Body of pancreas (tissue), 4 donors: ENCODE results near the gene TGFB3. TPM values are rescaled to one million over a fixed set of nuclear protein-coding genes. Genes with fewer than 3 reads are reported as not detected.

ENCODE experiments used
- ATAC-seq: fragments of 150-250 bp; one replicate; pipeline ENCODE4 v1.9.1; 2016
- DNase-seq, 4 donors: peaks; one replicate each; pipeline ENCODE4 v3.0.0-alpha.2; 2019
- H3K27ac ChIP-seq, 4 donors: fragments of 200-600 bp; sonication (generic); 1 replicate in 3 of 4; 2 replicates in 1 of 4; pipeline versions ENCODE4 v1.5.1 to v1.6.1; 2016 to 2019; ENCODE audit warnings: mild to moderate bottlenecking in 1 of 4, mixed read lengths in 1 of 4, moderate library complexity in 1 of 4
- H3K27me3 ChIP-seq, 2 donors: fragments of 200-600 bp; sonication (generic); one replicate each; pipeline ENCODE4 v1.6.0; 2016; ENCODE audit warnings: mild to moderate bottlenecking in 1 of 2
- H3K36me3 ChIP-seq, 2 donors: fragments of 200-600 bp; sonication (generic); replicated peaks in 1 of 2; 2 replicates each; pipeline ENCODE4 v1.5.1; 2016; ENCODE audit warnings: low read depth in 2 of 2; ENCODE audit not compliant: insufficient read depth in 1 of 2
- H3K4me1 ChIP-seq: fragments of 200-600 bp; sonication (generic); one replicate; pipeline ENCODE4 v1.6.0; 2016
- H3K4me3 ChIP-seq, 2 donors: fragments of 200-600 bp; sonication (generic); 1 replicate in 1 of 2; 2 replicates in 1 of 2; pipeline ENCODE4 v1.5.1; 2016 to 2019
- H3K9me3 ChIP-seq, 3 donors: fragments of 200-600 bp; sonication (generic); 1 replicate in 2 of 3; 2 replicates in 1 of 3; pipeline ENCODE4 v1.5.1; 2016
- CTCF ChIP-seq, 7 experiments: fragments of 450-650 bp in 4 of 7; fragments of 200-600 bp in 3 of 7; sonication (generic) in 3 of 7; IDR thresholded peaks; one replicate each; pipeline ENCODE4 v1.5.1; 2016 to 2019; ENCODE audit warnings: antibody characterized with exemption in 7 of 7
- POLR2A ChIP-seq, 3 donors: fragments of 450-650 bp; IDR thresholded peaks; one replicate each; pipeline ENCODE4 v1.6.1; 2016; ENCODE audit warnings: antibody characterized with exemption in 3 of 3, mild to moderate bottlenecking in 2 of 3
- WGBS, 2 donors: methylation state at CpG; one replicate each; pipeline ENCODE4 v1.1.5; 2017; 5-methylcytosine and 5-hydroxymethylcytosine counted together
- intact Hi-C: fragments of 100-400 bp; cut with DNase I; formaldehyde crosslinking; loops from one replicate; pipeline ENCODE4 v1.15.1; 2023
- total RNA-seq, 2 donors: library from RNA; depleted of rRNA; stranded (reverse); fragments of >200 nt; gene quantifications; one replicate each; pipeline ENCODE4 v1.1.0, GENCODE V29; 2016

Gene TGFB3
- total RNA-seq, 2 donors from 2014 or later: 23.6 to 30.7 TPM

GRCh38 chr14:75989134-75989533, 7.3 kb upstream of the TGFB3 start:
- DNase-seq (peak in 2 of 4 donors; percentile 29 to 35), ATAC-seq (peak; percentile 41)
- Histone ChIP-seq H3K4me3 (no peak overlapping the region), H3K9me3 (no peaks in the 10 kb centered on the region), H3K27me3 (no peaks in the 10 kb centered on the region), H3K4me1 (peaks cover 22% of the 10 kb centered on the region), H3K36me3 (peaks cover 0 to 7% of the 10 kb centered on the region in 2 donors), H3K27ac (peak overlapping the region in 2 of 4 donors; percentile 27 to 40)
- intact Hi-C loops: no loop called here
- whole genome bisulfite sequencing, 2 donors: 83 to 89% methylated on average over 6 of the region's 6 CpGs
- TF ChIP-seq POLR2A (IDR thresholded peaks at IDR 0.05) (no peak), CTCF (IDR thresholded peaks at IDR 0.05) (no peak)

GRCh38 chr14:75987201-75987970, 5.6 kb upstream of the TGFB3 start:
- H3K4me1 ChIP-seq: peaks cover 37% of the 10 kb centered on the region
- peaks cover 0 to 5% of the 10 kb centered on the region in 2 donors for H3K36me3 ChIP-seq
- H3K27ac ChIP-seq: no peak overlapping the region
- no peaks in the 10 kb centered on the region for H3K9me3 ChIP-seq
- ATAC-seq (no peak), DNase-seq (no peak)
- H3K4me3 ChIP-seq: no peak overlapping the region
- H3K27me3 ChIP-seq: no peaks in the 10 kb centered on the region
- WGBS, 2 donors: 77 to 84% methylated on average over 3 of the region's 3 CpGs
- TF ChIP-seq POLR2A (IDR thresholded peaks at IDR 0.05) (no peak), CTCF (IDR thresholded peaks at IDR 0.05) (no peak)
- intact Hi-C loops: no loop called here

- TF ChIP-seq CTCF (IDR thresholded peaks at IDR 0.05) (no peak), POLR2A (IDR thresholded peaks at IDR 0.05) (no peak)
- no peaks in the 10 kb centered on the region for H3K9me3 ChIP-seq
- intact Hi-C loops: no loop called here
- H3K27me3 ChIP-seq: no peaks in the 10 kb centered on the region
- no peak for ATAC-seq
- no peak for DNase-seq
- peaks cover 0 to 5% of the 10 kb centered on the region in 2 donors for H3K36me3 ChIP-seq
- H3K27ac ChIP-seq: peak overlapping the region in 3 of 4 donors; percentile 60 to 99 (median 99)
- 5 to 7% methylated on average over 6 of the region's 6 CpGs for WGBS, 2 donors
- H3K4me3 ChIP-seq: peak overlapping the region; percentile 85 to 86
- peaks cover 38% of the 10 kb centered on the region for H3K4me1 ChIP-seq
These were observed 4.6 kb upstream of the TGFB3 start for GRCh38 chr14:75986439-75986765.

GRCh38 chr14:75985618-75986438, 4.0 kb upstream of the TGFB3 start, which contains the start of gene IFT43:
Gene IFT43 (plus strand): TSS chr14:75985763. CDS start chr14:75985787, 24 bp downstream.
- peak within 1 kb of the TSS; percentile 85 to 86 for H3K4me3 ChIP-seq
- H3K36me3 ChIP-seq: peaks cover 0 to 5% of the 10 kb centered on the region in 2 donors
- no peaks in the 10 kb centered on the region for H3K27me3 ChIP-seq
- WGBS, 2 donors: 0 to 1% methylated on average over 30 to 52 of the region's 52 CpGs
- intact Hi-C loops: no loop called here
- peak within 1 kb of the TSS; percentile 47 to 99 (median 80) for H3K27ac ChIP-seq
- no peaks in the 10 kb centered on the region for H3K9me3 ChIP-seq
- peak; percentile 52 for ATAC-seq
- peak; percentile 17 to 64 (median 49) for TF ChIP-seq POLR2A (IDR thresholded peaks at IDR 0.05)
- TF ChIP-seq CTCF (IDR thresholded peaks at IDR 0.05): no peak
- H3K4me1 ChIP-seq: peaks cover 44% of the 10 kb centered on the region
- DNase-seq: peak; percentile 88 to 92 (median 91)
